Endodermal cell (in vitro differentiated cells): ENCODE data around the gene LTBP2. TPM values are rescaled to one million over a fixed set of nuclear protein-coding genes. Genes with fewer than 3 reads are reported as not detected.

Experiments used
- DNase-seq: peaks from one replicate; pipeline ENCODE4 v3.0.0-alpha.2; 2017
- H3K27ac ChIP-seq: 2 replicates; pipeline ENCODE4 v1.5.1; 2013; ENCODE audit warnings: mild to moderate bottlenecking, low read depth, low read length, moderate library complexity
- H3K27me3 ChIP-seq: 2 replicates; pipeline ENCODE4 v1.6.1; 2013; ENCODE audit warnings: mild to moderate bottlenecking, low read length, moderate library complexity; ENCODE audit not compliant: insufficient read depth, control insufficient read depth, poor library complexity, severe bottlenecking
- H3K36me3 ChIP-seq: 2 replicates; pipeline ENCODE4 v1.7.0; 2013; ENCODE audit warnings: mild to moderate bottlenecking, low read length, moderate library complexity; ENCODE audit not compliant: control insufficient read depth, insufficient read depth
- H3K4me1 ChIP-seq: one replicate; pipeline ENCODE4 v1.7.0; 2013; ENCODE audit warnings: low read length; ENCODE audit not compliant: control insufficient read depth, insufficient read depth
- H3K4me3 ChIP-seq: 2 replicates; pipeline ENCODE4 v1.5.1; 2013; ENCODE audit warnings: mild to moderate bottlenecking, low read length, moderate library complexity
- H3K9ac ChIP-seq: 2 replicates; pipeline ENCODE4 v1.6.1; 2013; ENCODE audit warnings: mild to moderate bottlenecking, low read length, moderate library complexity; ENCODE audit not compliant: poor library complexity, severe bottlenecking; ENCODE audit errors: extremely low read depth
- H3K9me3 ChIP-seq: 2 replicates; pipeline ENCODE4 v1.6.1; 2013; ENCODE audit warnings: mild to moderate bottlenecking, low read length, moderate library complexity; ENCODE audit not compliant: control insufficient read depth
- H3K27ac Mint-ChIP-seq: 2 replicates; pipeline ENCODE4 v1.8.0; 2020; ENCODE audit warnings: mixed read lengths
- H3K27me3 Mint-ChIP-seq: 2 replicates; pipeline ENCODE4 v1.8.0; 2021; ENCODE audit warnings: mild to moderate bottlenecking, mixed read lengths; ENCODE audit not compliant: insufficient read depth
- H3K36me3 Mint-ChIP-seq: 2 replicates; pipeline ENCODE4 v1.8.0; 2020; ENCODE audit warnings: low read depth, mixed read lengths
- H3K4me1 Mint-ChIP-seq: 2 replicates; pipeline ENCODE4 v1.8.0; 2020; ENCODE audit warnings: mixed read lengths
- H3K4me3 Mint-ChIP-seq: 2 replicates; pipeline ENCODE4 v1.8.0; 2020; ENCODE audit warnings: mild to moderate bottlenecking, moderate library complexity, mixed read lengths
- H3K9me3 Mint-ChIP-seq: 2 replicates; pipeline ENCODE4 v1.8.0; 2020; ENCODE audit warnings: mild to moderate bottlenecking, mixed read lengths
- CTCF ChIP-seq: fragments of 200-600 bp; sonication (generic); conservative IDR thresholded peaks from 2 replicates; pipeline ENCODE4 v1.5.0; 2021; ENCODE audit warnings: antibody characterized with exemption, mild to moderate bottlenecking
- WGBS, 2 experiments: methylation state at CpG; one replicate each; pipeline versions ENCODE4 v1.1.5 to v1.1.7; 2013; ENCODE audit warnings: missing lambda C conversion rate in 2 of 2, mixed read lengths in 1 of 2; ENCODE audit not compliant: insufficient coverage in 1 of 2, insufficient read length in 1 of 2; 5-methylcytosine and 5-hydroxymethylcytosine counted together
- total RNA-seq, 2 donors: library from RNA; stranded (reverse); fragmentation: NEBNext Ultra II Directional in 1 of 2; extraction: Animal tissue kit (Norgen Biotek cat#: 25700) in 1 of 2; gene quantifications; 2 replicates in 1 of 2; 3 replicates in 1 of 2; pipeline ENCODE4 v1.2.1, GENCODE V29; 2021

The LTBP2 gene
- total RNA-seq, 2 donors from 2014 or later: 1.7 to 2.9 TPM

- Histone ChIP-seq H3K4me1 (peaks cover 6% of the 10 kb centered on the region), H3K4me3 (no peak overlapping the region), H3K27ac (no peak overlapping the region), H3K9ac (no peak overlapping the region), H3K9me3 (no peaks in the 10 kb centered on the region), H3K36me3 (no peaks in the 10 kb centered on the region), H3K27me3 (no peaks in the 10 kb centered on the region)
- no peak overlapping the region for H3K4me3 Mint-ChIP-seq
- H3K36me3 Mint-ChIP-seq: no peaks in the 10 kb centered on the region
- no peak for TF ChIP-seq CTCF
- WGBS, 2 experiments: 80 to 94% methylated on average over 1 to 7 of the region's 7 CpGs
- H3K27me3 Mint-ChIP-seq: no peaks in the 10 kb centered on the region
- peaks cover 22% of the 10 kb centered on the region for H3K4me1 Mint-ChIP-seq
- no peak for DNase-seq
- H3K27ac Mint-ChIP-seq: no peak overlapping the region
- H3K9me3 Mint-ChIP-seq: no peaks in the 10 kb centered on the region
Observed at GRCh38 chr14:74522740-74523139, 89.3 kb downstream of the LTBP2 start.

- Histone ChIP-seq H3K27me3 (no peaks in the 10 kb centered on the region), H3K36me3 (no peaks in the 10 kb centered on the region), H3K4me3 (no peak overlapping the region), H3K9ac (no peak overlapping the region), H3K4me1 (peaks cover 8% of the 10 kb centered on the region), H3K27ac (no peak overlapping the region), H3K9me3 (no peaks in the 10 kb centered on the region)
- 91% methylated on average over 10 of the region's 10 CpGs; no CpG with 5 or more reads in 1 of the 2 experiments for WGBS, 2 experiments
- Mint-ChIP-seq H3K4me3 (no peak overlapping the region), H3K9me3 (no peaks in the 10 kb centered on the region), H3K27me3 (no peaks in the 10 kb centered on the region), H3K27ac (no peak overlapping the region), H3K4me1 (peaks cover 18% of the 10 kb centered on the region), H3K36me3 (no peaks in the 10 kb centered on the region)
- no peak for DNase-seq
- no peak for TF ChIP-seq CTCF
Observed at GRCh38 chr14:74521756-74522155, 90.3 kb downstream of the LTBP2 start.

- TF ChIP-seq CTCF: no peak
- Mint-ChIP-seq H3K4me1 (peaks cover 11% of the 10 kb centered on the region), H3K4me3 (no peak overlapping the region), H3K27me3 (no peaks in the 10 kb centered on the region), H3K36me3 (no peaks in the 10 kb centered on the region), H3K27ac (no peak overlapping the region), H3K9me3 (no peaks in the 10 kb centered on the region)
- Histone ChIP-seq H3K4me3 (no peak overlapping the region), H3K9ac (no peak overlapping the region), H3K27ac (no peak overlapping the region), H3K27me3 (no peaks in the 10 kb centered on the region), H3K36me3 (no peaks in the 10 kb centered on the region), H3K4me1 (peaks cover 3% of the 10 kb centered on the region), H3K9me3 (no peaks in the 10 kb centered on the region)
- 89 to 91% methylated on average over 6 of the region's 6 CpGs for WGBS, 2 experiments
- no peak for DNase-seq
Observed at GRCh38 chr14:74519316-74520074, 92.5 kb downstream of the LTBP2 start.
